Measurements from ENCODE around the gene DDX10. TPM values are rescaled to one million over a fixed set of nuclear protein-coding genes. Genes with fewer than 3 reads are reported as not detected.
"Not testable (repeated sequence)": the region's sequence is repeated elsewhere in the genome, so short reads cannot be mapped to it uniquely, and the experiment has no call there.

The DDX10 gene
- total RNA-seq, 2 experiments from 2014 or later, result 20.5 to 23.2 TPM

- Mint-ChIP-seq H3K9me3 (peaks cover 8% of the 10 kb centered on the region), H3K4me1 (no peaks in the 10 kb centered on the region), H3K27ac (no peak overlapping the region), H3K36me3 (ENCODE audit: low read depth) (peaks cover 14% of the 10 kb centered on the region), H3K4me3 (no peak overlapping the region), H3K27me3 (no peaks in the 10 kb centered on the region)
- no peak for DNase-seq
- ChIA-PET POLR2A (no interaction called here), CTCF (no interaction called here)
Observed at GRCh38 chr11:108774037-108774730, 109.3 kb downstream of the DDX10 start.

GRCh38 chr11:108775324-108775723 is 110.5 kb downstream of the DDX10 start:
- POLR2A ChIA-PET, result no interaction called here
- H3K9me3 Mint-ChIP-seq, result peaks cover 8% of the 10 kb centered on the region
- H3K4me3 Mint-ChIP-seq, result no peak overlapping the region
- H3K27ac Mint-ChIP-seq, result no peak overlapping the region
- peaks cover 12% of the 10 kb centered on the region for H3K36me3 Mint-ChIP-seq (ENCODE audit: low read depth)
- no peak for DNase-seq
- H3K27me3 Mint-ChIP-seq, result no peaks in the 10 kb centered on the region
- no peaks in the 10 kb centered on the region for H3K4me1 Mint-ChIP-seq
- CTCF ChIA-PET, result no interaction called here

GRCh38 chr11:108779147-108779546 is 114.3 kb downstream of the DDX10 start:
- H3K27ac Mint-ChIP-seq, H3K4me3 Mint-ChIP-seq, H3K9me3 Mint-ChIP-seq, DNase-seq, H3K27me3 Mint-ChIP-seq, POLR2A ChIA-PET, H3K4me1 Mint-ChIP-seq: not testable (repeated sequence)
- CTCF ChIA-PET, result interaction anchor here (0.6 kb wide), 1 partner anchor 120 kb away, joined by 3 read pairs; no protein-coding TSS in a partner anchor
- peaks cover 12% of the 10 kb centered on the region for H3K36me3 Mint-ChIP-seq (ENCODE audit: low read depth)

- peaks cover 3% of the 10 kb centered on the region for H3K4me1 Mint-ChIP-seq
- H3K4me3 Mint-ChIP-seq, result no peak overlapping the region
- no peak for DNase-seq
- no peak overlapping the region for H3K27ac Mint-ChIP-seq
- ChIA-PET CTCF (no interaction called here), POLR2A (no interaction called here)
- peaks cover 11% of the 10 kb centered on the region for H3K9me3 Mint-ChIP-seq
- peaks cover 15% of the 10 kb centered on the region for H3K36me3 Mint-ChIP-seq (ENCODE audit: low read depth)
- no peaks in the 10 kb centered on the region for H3K27me3 Mint-ChIP-seq
Observed at GRCh38 chr11:108780119-108780518, 115.2 kb downstream of the DDX10 start.

GRCh38 chr11:108781946-108782345 is 117.1 kb downstream of the DDX10 start:
- Mint-ChIP-seq H3K4me1 (peaks cover 15% of the 10 kb centered on the region), H3K9me3 (peaks cover 11% of the 10 kb centered on the region), H3K27me3 (no peaks in the 10 kb centered on the region), H3K4me3 (no peak overlapping the region), H3K36me3 (ENCODE audit: low read depth) (peaks cover 15% of the 10 kb centered on the region), H3K27ac (no peak overlapping the region)
- CTCF ChIA-PET, result no interaction called here
- no peak for DNase-seq
- POLR2A ChIA-PET, result no interaction called here

DNA sequence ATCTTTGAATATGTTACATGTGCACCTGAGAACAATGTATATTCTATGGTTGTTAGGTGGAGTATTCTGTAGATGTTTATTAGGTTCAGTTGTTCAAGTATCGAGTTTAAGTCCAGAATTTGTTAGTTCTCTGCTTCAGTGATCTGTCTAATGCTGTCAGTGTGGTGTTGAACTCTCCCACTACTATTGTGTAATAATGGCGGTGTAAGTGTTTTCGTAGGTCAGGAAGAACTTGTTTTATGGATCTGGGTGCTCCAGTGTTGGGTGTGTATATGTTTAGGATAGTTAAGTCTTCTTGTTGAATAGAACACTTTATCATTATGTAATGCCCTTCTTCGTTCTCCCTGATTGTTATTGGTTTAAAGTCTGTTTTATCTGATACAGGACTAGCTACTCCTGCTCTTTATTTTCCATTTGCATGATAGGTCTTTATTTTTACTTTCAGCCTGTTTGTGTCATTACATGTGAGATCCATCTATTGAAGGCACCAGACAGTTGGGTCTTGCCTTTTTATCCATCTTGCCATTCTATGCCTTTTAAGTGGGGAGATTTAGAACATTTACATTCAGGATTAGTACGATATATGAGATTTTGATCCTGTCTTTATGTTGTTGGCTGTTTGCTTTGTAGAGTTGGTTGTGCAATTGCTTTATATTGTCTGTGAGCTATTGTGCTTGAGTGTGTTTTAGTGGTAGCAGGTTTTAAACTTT is 121.6 kb downstream of the DDX10 start:
- H3K4me1 Mint-ChIP-seq, result peaks cover 21% of the 10 kb centered on the region
- H3K27ac Mint-ChIP-seq, result no peak overlapping the region
- POLR2A ChIA-PET, result no interaction called here
- H3K27me3 Mint-ChIP-seq, result no peaks in the 10 kb centered on the region
- CTCF ChIA-PET, result no interaction called here
- no peak overlapping the region for H3K4me3 Mint-ChIP-seq
- H3K9me3 Mint-ChIP-seq, result peaks cover 5% of the 10 kb centered on the region
- DNase-seq, result no peak
- H3K36me3 Mint-ChIP-seq (ENCODE audit: low read depth), result peaks cover 7% of the 10 kb centered on the region

DNA sequence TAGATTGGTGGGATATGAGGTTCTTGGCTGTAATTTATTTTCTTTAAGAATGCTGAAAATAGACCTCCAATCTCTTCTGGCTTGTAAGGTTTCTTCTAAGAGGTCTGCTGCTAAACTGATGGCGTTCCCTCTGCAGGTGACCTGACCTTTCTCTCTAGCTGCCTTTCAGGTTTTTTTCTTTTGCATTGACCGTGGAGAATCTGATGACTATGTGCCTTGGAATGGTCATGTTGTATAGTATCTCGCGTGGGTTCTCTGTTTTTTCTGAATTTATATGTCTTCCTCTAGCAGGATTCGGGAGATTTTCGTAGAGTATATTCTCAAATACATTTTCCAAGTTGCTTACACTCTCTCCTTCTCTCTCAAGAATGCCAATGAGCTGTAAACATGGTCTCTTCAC is 122.2 kb downstream of the DDX10 start:
- Mint-ChIP-seq H3K27ac (no peak overlapping the region), H3K9me3 (peaks cover 5% of the 10 kb centered on the region), H3K4me3 (no peak overlapping the region), H3K36me3 (ENCODE audit: low read depth) (peaks cover 7% of the 10 kb centered on the region), H3K4me1 (peaks cover 21% of the 10 kb centered on the region), H3K27me3 (no peaks in the 10 kb centered on the region)
- ChIA-PET POLR2A (no interaction called here), CTCF (no interaction called here)
- DNase-seq, result no peak

DNA sequence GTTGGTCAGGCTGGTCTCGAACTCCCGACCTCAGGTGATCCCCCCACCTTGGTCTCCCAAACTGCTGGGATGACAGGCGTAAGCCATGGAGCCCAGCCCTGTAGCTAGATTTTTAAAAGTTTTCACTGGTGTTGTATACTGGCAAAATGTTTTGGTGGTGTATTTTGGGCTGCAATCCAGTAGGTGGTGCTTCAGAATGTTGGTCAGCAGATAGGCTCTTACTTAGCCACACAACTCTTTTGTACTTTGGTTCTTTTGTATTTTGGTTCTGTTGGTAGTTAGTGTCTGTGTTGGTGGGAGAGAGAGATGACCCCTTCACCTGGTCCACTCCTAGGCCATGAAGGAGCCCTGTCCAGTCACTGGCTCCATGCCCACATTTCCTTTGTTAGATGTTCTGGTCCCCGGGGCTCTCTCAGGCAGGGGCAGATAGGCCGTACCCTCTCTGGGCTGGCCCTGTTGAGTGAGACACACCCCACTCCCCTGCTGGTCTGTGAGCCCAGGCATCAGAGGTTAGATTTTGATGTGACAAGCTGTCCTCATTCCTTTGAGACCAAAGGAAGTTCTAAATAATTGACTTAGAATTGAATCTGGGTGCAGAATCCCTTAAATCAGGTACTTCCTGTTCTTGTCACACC is 123.8 kb downstream of the DDX10 start:
- Mint-ChIP-seq H3K9me3 (peaks cover 5% of the 10 kb centered on the region), H3K27ac (no peak overlapping the region), H3K36me3 (ENCODE audit: low read depth) (peaks cover 7% of the 10 kb centered on the region), H3K27me3 (no peaks in the 10 kb centered on the region), H3K4me1 (peaks cover 21% of the 10 kb centered on the region), H3K4me3 (no peak overlapping the region)
- POLR2A ChIA-PET, result no interaction called here
- DNase-seq, result no peak
- CTCF ChIA-PET, result interaction anchor here (0.8 to 1.6 kb wide), 2 partner anchors 56 to 87 kb away, joined by 3 to 4 read pairs; no protein-coding TSS in a partner anchor

DNA sequence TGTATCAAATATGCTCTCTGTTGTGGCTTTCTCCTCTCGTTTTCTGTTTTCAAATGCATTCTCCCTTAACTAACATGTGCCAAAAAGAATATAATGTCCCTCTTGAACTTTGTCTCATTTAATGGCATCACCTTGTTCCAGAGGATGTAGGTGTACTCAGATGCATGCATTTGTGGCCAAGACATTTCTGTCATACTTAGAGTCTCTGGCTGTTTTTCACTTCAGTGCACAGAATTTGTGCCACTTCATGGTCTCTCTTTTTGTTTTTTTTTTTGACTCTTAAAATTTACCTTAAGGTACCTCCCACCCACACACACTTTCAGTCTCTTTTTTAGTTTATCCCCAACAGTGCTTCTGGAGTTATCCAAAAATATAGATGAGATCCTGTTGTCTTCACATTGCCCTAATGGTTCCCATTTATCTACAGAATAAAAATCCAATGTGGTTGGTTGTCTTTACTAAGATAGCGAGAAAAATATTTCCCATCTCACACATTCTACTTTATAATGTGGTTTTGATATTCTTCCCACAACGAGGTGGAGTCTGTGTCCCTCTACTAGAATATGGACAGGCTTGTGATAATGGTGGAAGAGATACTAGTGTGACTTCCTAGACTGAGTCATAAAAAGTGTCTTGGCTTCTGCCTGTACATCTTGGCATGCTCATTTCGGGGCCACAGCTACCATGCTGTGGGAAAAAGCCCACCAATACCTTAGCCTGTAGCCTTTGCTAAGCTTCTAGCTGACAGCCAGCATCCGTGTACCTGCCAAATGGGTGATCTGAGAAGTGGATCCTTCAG is 125.8 kb downstream of the DDX10 start:
- H3K9me3 Mint-ChIP-seq, result no peaks in the 10 kb centered on the region
- no peak for DNase-seq
- H3K4me3 Mint-ChIP-seq, result no peak overlapping the region
- H3K36me3 Mint-ChIP-seq (ENCODE audit: low read depth), result no peaks in the 10 kb centered on the region
- no peak overlapping the region for H3K27ac Mint-ChIP-seq
- POLR2A ChIA-PET, result no interaction called here
- no peaks in the 10 kb centered on the region for H3K27me3 Mint-ChIP-seq
- CTCF ChIA-PET, result no interaction called here
- peaks cover 12% of the 10 kb centered on the region for H3K4me1 Mint-ChIP-seq

DNA sequence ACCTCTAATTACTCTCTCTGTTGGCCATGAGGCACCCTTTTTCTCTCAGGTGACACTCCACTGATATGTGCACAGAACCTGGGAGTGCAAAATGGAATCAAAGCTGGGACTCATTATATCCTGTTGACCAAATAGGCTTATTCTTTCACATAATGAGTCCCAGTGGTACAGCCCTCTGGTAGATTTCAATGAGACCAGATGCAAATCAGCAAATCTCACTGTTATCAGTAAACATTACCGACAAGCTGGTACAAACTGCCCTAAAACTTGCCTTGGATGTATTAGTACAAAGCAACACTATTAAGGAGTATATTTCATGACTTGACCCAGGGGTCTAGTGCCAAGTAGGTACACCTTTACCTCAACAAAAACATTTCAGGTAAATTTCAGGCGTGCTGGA is 128.3 kb downstream of the DDX10 start:
- peaks cover 2% of the 10 kb centered on the region for H3K9me3 Mint-ChIP-seq
- no peak overlapping the region for H3K4me3 Mint-ChIP-seq
- DNase-seq, result no peak
- peaks cover 2% of the 10 kb centered on the region for H3K36me3 Mint-ChIP-seq (ENCODE audit: low read depth)
- H3K4me1 Mint-ChIP-seq, result peaks cover 5% of the 10 kb centered on the region
- no peaks in the 10 kb centered on the region for H3K27me3 Mint-ChIP-seq
- ChIA-PET POLR2A (no interaction called here), CTCF (no interaction called here)
- no peak overlapping the region for H3K27ac Mint-ChIP-seq

DNA sequence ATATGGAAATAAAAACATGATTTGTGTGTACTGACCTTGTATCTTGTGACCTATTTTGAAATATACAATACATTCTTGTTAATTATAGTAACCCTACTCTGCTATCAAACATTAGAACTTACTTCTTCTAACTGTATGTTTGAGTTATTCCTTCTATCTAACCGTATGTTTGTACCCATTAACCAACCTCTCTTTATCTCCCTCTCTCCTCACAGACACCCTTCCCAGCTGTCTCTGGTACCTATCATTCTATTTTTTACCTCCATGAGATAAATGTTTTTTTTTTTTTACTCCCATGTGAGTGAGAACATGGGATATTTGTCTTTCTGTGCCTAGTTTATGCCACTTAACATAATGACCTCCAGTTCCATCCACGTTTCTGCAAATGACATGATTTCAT is 128.7 kb downstream of the DDX10 start:
- ChIA-PET CTCF (no interaction called here), POLR2A (no interaction called here)
- Mint-ChIP-seq H3K4me3 (no peak overlapping the region), H3K27ac (no peak overlapping the region), H3K9me3 (peaks cover 2% of the 10 kb centered on the region), H3K4me1 (peaks cover 5% of the 10 kb centered on the region), H3K36me3 (ENCODE audit: low read depth) (peaks cover 2% of the 10 kb centered on the region), H3K27me3 (no peaks in the 10 kb centered on the region)
- DNase-seq, result no peak

DNA sequence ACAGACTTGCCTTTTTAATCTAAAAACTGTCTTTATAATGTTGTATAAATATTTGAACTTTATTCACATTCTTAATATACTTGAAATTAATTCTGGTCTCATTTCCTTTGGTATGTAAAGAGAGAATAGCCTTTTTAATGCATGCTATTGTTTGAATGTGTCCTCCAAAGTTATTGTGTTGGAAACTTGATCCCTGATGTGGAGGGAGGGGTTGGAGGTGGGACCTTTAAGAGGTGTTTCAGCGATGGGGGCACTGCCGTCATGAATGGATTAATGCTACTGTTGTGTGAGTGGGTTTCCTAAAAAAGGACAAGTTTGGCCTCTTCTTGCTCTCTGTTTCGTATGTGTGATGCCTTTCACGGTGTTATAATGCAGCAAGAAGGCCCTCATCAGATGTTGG is 131.7 kb downstream of the DDX10 start:
- Mint-ChIP-seq H3K9me3 (peaks cover 2% of the 10 kb centered on the region), H3K27me3 (no peaks in the 10 kb centered on the region), H3K4me1 (no peaks in the 10 kb centered on the region), H3K36me3 (ENCODE audit: low read depth) (peaks cover 6% of the 10 kb centered on the region), H3K4me3 (no peak overlapping the region), H3K27ac (no peak overlapping the region)
- DNase-seq, result no peak
- ChIA-PET CTCF (no interaction called here), POLR2A (no interaction called here)

- ChIA-PET POLR2A (no interaction called here), CTCF (no interaction called here)
- Mint-ChIP-seq H3K4me1 (no peaks in the 10 kb centered on the region), H3K27me3 (no peaks in the 10 kb centered on the region), H3K27ac (no peak overlapping the region), H3K36me3 (ENCODE audit: low read depth) (peaks cover 6% of the 10 kb centered on the region), H3K4me3 (no peak overlapping the region), H3K9me3 (peaks cover 2% of the 10 kb centered on the region)
- DNase-seq, result no peak
Observed at GRCh38 chr11:108797578-108798100, 132.8 kb downstream of the DDX10 start.

Measured in activated CD4-positive, alpha-beta memory T cell treated with anti-CD3 and anti-CD28 coated beads, Interleukin-2, amount 10 ng/mL, durations not matched to agents 7 days and 5 days (primary cell).